K562 (cell line): ENCODE data around the gene AKR1C3. TPM values are rescaled to one million over a fixed set of nuclear protein-coding genes. Genes with fewer than 3 reads are reported as not detected.

Source experiments
- FOXA1 ChIP-seq: fragments of 450-650 bp; IDR thresholded peaks from 2 replicates; pipeline ENCODE4 v1.6.1; 2016; ENCODE audit warnings: mild to moderate bottlenecking, borderline replicate concordance
- REST ChIP-seq, 2 experiments: fragments of 450-650 bp; formaldehyde crosslinking in 1 of 2; IDR thresholded peaks; 2 replicates each; pipeline versions ENCODE4 v1.4.0 to v1.6.1; 2014 to 2020; ENCODE audit warnings: mild to moderate bottlenecking in 2 of 2, borderline replicate concordance in 1 of 2, low read depth in 1 of 2
- polyA plus RNA-seq, 8 experiments: library from polyadenylated mRNA; depleted of rRNA in 4 of 8; stranded (reverse) in 5 of 8; unstranded in 3 of 8; fragments of >200 nt; fragmentation: Nextera tagmentation in 2 of 8; fragmentation: Illumina TruSeq in 1 of 8; extraction: Ambion mirVana in 2 of 8; extraction: Trizol in 1 of 8; gene quantifications; 2 replicates each; pipeline versions ENCODE4 v1.2.1 to v1.2.3, GENCODE V29; 2011 to 2014; ENCODE audit warnings: inconsistent platforms in 1 of 8, missing spikeins in 1 of 8
- total RNA-seq, 7 experiments: library from RNA; depleted of rRNA in 6 of 7; stranded (reverse); fragments of >200 nt in 6 of 7; fragmentation: Illumina TruSeq in 2 of 7; extraction: Trizol in 2 of 7; gene quantifications; 2 replicates each; pipeline versions ENCODE4 v1.2.1 to v1.2.3, GENCODE V29; 2011 to 2021; ENCODE audit warnings: low replicate concordance in 1 of 7

Gene AKR1C3
- total and polyA plus RNA-seq, 9 of the 15 experiments (the other 6 are each of a cell fraction or from before 2014, with no cell fraction given) = 4.6 to 20.4 (median 10.1) TPM

GRCh38 chr10:5078547-5079180 is 15.6 kb upstream of the AKR1C3 start (continued):
- TF ChIP-seq REST (IDR thresholded peaks at IDR 0.05; ENCODE audit: borderline replicate concordance) = no peak
- TF ChIP-seq REST (CRISPR knock-in tag; IDR thresholded peaks at IDR 0.05; ENCODE audit: low read depth) = no peak
- TF ChIP-seq FOXA1 = no peak
